Endometrium (tissue), 2 donors: ENCODE results near the gene KCNG2.
"Not testable (repeated sequence)": the region's sequence is repeated elsewhere in the genome, so short reads cannot be mapped to it uniquely, and the experiment has no call there.

ENCODE experiments used
- FAIRE-seq: peaks from 2 replicates; lab custom pipeline; 2012; peaks lifted over from hg19 to GRCh38; lab: Jason Lieb, UNC
- donor health status: control.
- donor health status: control.

Gene KCNG2

GRCh38 chr18:79871026-79871390 lies 73.3 kb downstream of the KCNG2 start:
- no peak for FAIRE-seq

- FAIRE-seq = no peak
Measured at GRCh38 chr18:79871481-79872091, 73.8 kb downstream of the KCNG2 start.

DNA sequence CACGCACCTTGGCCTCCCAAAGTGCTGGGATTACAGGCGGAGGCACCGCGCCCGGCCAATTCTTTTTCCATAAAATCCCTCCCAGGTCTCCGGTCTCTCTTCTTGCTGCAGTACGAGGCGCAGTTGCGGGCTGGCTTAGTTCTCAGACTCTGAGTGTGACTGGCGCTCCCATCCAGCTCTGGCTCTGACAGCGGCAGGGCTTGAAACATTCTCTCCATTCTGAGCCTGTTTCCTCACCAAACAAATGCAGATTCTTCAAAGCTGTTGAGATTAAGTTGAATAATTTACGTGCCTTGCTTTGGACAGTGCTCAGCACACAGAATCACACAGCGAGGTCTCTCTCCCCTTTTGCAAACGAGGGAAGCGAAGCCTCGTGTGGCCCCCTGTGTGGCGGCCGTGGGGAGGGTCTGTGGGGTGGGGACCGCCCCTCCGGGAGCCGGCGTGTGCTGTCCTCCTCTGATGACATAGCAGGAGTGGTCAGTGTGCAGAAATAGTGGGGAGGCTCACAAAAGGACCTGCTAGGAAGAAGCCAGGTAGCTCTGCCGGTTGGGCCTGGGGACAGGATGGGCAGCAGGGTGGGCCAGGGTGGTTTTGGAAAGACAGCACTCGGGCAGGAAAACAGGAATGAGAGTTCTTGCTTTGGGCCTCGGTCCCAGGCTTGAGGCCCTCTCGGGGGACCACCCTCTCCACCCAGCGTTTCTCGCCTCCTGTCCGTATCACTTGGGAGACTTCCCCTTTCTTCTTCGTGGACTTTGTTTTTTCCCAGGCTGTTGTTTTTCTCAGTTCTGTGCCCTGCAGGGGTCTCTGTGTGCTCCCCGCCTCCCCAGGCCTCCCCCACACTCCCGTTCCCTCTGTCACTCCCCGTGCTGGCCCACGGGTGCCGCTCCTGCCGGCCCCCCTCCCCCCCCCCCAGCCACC lies 75.0 kb downstream of the KCNG2 start:
- no peak for FAIRE-seq

DNA sequence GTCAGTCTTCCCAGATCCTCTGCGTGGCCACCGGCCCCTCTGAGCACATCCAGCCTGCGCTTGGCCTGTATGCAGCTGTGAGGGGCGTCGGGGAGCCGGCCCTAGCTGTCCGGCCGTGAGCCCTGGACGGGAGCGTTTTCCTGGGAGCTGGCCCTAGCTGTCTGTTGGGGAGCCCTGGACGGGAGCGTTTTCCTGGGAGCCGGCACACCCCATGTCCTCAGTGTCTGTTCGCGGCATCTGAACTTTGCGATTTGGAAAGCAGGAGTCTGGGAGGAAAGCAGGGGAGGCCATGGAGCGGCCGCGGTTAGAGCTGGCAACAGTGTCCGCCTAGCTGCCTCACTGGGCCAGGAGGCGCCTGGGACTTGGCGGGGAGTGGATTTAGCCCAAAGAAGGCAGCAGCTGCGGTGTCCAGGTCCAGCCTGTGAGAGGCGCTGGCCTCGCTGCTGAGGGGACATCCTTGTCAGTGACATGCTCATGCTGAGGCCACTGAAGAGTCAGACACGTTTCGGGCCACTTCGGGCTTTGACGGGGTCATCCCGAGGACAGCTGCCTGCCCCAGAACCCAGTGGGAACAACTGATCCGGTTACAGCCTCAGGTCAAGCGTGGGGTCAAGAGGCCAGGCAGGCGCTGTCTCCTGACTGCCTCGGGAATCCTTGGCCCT lies 75.8 kb downstream of the KCNG2 start:
- FAIRE-seq = no peak

GRCh38 chr18:79874553-79875530 lies 77.1 kb downstream of the KCNG2 start:
- no peak for FAIRE-seq

- no peak for FAIRE-seq
Measured at GRCh38 chr18:79875531-79875919, 77.8 kb downstream of the KCNG2 start.

- FAIRE-seq = no peak
Measured at GRCh38 chr18:79875931-79876461, 78.3 kb downstream of the KCNG2 start.

DNA sequence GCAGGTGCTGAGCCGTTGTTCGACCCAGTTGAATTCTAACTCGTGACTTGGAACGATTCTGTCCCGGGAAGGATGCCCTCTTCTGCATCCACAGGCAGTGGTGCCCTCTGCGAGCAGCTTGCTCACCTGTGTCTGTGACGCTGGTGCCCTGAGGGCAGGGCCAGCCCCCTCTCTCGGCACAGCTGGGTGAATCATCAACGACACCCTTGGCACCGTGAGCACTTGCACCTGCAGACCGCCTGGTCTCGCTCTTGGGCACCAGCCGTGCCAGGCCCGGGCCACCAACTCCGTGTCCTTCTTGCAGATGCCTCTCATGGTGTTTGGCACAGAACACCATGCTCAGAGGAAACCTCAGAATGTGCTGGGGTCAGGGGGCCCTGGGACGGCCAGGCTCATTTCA lies 78.8 kb downstream of the KCNG2 start:
- no peak for FAIRE-seq

- FAIRE-seq = no peak
Measured at GRCh38 chr18:79877163-79878091, 79.7 kb downstream of the KCNG2 start.

DNA sequence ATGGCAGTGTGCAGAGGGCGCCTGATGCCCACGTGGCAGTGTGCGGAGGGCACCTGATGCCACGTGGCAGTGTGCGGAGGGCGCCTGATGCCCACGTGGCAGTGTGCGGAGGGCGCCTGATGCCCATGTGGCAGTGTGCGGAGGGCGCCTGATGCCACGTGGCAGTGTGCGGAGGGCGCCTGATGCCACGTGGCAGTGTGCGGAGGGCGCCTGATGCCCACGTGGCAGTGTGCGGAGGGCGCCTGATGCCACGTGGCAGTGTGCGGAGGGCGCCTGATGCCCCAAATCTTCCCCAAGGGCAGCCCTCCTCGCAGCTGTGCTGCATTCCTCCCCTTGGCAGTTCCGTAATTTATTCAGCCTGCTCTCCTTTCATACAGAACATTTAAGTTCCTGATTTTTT lies 80.5 kb downstream of the KCNG2 start:
- FAIRE-seq = not testable (repeated sequence)

DNA sequence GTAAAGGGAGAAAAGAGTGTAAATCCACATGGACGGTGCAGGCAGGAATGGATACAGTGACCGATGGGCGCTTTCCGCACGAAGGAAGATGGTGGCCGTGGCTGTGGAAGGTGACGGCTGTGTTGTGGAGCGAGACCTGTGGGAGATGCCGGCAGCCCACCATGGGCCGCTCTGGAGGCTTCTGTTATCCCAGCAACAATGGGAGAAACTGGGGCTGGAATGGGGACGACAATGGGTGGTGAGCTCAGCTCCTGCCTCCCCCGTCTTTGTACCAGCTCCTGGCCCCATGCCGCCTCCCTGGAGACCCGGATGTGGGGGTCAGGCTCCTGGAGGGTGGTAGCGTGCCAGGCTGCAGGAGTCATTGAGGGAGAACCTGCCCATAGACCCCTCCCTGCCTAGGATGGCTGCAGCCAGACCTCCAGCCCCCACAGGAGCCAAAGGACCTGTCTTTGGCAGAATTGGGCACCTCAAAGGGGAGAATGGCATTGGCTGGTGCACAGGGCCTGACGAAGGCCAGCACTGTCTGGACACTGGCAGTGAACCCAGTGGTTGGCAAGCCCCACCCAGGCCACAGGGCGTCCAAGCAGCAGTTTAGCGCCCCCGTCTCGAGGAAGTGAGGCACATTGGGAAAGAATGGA lies 81.1 kb downstream of the KCNG2 start:
- no peak for FAIRE-seq

DNA sequence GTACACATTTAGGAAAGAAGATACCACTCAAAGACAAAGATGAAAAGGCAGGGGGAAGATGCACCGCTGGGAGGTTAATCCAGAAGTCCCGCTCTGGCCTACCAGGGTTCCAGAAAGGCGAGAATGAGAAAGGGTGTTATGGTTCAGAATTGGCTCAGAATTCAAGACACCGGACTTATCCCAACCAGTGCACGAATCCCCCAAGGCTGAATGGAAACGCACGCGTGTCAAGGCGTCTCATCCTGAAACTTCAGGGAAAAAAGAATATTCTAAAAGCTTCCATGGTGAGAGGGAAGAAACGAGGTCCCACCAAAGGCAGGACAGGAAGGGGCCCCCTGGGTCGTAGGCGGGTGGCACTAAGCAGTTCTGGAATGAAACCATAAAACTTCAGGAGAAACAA lies 81.8 kb downstream of the KCNG2 start:
- no peak for FAIRE-seq

- no peak for FAIRE-seq
Measured at GRCh38 chr18:79881695-79882094, 84.0 kb downstream of the KCNG2 start.

DNA sequence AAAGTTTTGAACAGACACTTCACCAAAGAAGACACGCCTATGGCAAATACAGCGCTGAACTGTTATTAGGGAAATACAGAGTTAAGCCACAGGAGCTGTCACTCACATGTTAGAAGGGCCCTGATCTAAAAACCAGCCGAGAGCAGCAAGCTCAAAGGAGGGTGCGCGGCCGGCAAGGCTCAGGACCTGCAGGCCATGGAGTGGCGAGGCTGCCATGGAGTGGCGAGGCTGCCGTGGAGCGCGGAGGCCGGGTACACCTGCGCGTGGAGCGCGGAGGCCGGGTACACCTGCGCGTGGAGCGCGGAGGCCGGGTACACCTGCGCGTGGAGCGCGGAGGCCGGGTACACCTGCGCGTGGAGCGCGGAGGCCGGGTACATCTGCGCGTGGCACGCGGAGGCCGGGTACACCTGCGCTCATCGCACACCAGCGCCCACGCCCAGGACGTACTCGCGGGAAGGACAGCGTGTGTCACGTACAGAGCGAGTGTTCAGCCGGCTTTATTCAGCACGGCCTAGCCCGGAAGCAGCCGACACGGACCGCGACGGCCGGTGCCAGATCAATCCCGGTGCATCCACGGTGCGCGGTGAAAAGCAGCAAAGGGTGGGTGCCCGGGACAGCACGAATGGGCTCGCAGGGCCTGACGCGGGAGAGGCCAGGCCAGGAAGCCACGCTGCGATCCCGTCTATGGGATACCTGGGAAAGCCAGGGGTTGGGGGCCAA lies 84.9 kb downstream of the KCNG2 start:
- no peak for FAIRE-seq

- no peak for FAIRE-seq
Measured at GRCh38 chr18:79883461-79884293, 85.9 kb downstream of the KCNG2 start.

DNA sequence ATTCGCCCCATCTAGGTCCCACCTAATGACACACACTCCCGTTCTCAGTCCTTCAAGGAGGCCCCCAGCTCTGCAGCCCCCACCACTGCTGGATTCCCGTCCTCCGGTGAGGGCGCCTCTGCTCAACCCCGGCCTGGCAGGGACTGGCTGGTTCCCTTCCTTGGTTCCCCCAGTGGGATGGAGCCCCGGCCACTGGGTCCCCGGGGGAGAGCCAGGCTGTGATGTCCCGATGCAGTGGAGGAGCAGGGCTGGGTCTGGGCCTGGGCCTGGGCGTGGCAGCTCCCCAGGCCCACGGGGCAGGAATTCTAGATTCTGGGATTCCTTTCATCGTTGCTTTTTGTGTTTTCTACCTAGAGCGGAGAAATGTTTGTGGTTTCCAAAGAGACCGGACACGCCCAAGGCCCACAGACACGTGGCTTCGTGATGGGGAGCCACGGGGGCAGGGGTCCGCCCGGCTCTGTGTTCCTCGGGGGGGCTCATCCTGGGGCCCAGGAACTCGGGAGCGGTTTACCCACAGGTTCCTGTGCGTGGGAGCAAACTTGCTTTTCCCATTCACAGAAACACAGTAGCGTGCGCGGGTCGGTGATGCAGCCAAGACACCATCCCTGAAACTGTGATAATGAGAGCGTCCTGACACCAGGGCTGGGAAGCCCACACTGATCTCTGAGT lies 86.7 kb downstream of the KCNG2 start:
- FAIRE-seq = no peak

DNA sequence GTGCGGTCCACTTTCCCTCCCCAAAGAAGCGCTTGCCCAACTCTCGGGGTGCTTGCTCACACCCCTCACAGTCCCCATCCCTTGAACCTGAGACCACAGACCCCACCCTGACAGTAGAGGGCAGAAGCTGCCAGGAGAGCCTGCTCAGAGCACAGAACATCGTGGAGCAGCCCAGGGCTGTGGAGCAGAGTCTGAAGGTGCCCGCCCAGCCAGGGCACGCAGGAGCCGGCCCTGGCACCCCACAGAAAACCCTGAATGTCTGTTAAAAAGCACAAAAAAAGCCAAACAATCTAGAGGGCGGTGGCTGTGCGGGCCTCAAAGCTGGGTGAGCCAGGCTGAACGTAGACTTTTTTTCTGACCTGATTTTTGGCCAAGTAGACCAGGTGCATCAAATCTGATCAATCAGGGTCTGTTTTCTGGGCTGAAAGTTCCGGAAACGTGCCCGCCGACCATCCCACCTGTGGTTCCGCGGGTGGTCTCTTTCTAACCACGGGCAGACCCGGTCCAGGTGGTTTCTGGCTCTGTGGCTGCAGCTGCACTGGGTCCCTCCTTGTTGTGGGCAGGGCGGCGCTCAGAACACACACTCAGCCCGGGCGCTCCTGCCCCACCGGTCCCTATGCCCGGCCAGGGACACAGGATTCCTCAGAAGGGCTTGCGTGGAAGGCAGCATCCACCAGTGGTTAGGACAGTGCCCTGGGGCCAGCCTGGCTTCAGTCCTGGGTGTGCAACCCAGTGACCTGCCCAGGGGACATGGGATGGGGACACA lies 87.4 kb downstream of the KCNG2 start:
- no peak for FAIRE-seq
